Ovary (tissue), 9 donors: ENCODE measurements around the gene IL15. TPM values are rescaled to one million over a fixed set of nuclear protein-coding genes. Genes with fewer than 3 reads are reported as not detected.

ENCODE experiments used
- DNase-seq, 5 donors: peaks; one replicate each; pipeline ENCODE4 v3.0.0-alpha.2; 2019 to 2020
- H3K27ac ChIP-seq, 2 donors: fragments of 200-600 bp; one replicate each; pipeline versions ENCODE4 v1.5.1 to v1.8.0; 2019 to 2022
- H3K27me3 ChIP-seq: fragments of 200-600 bp; one replicate; pipeline ENCODE4 v1.8.0; 2022
- H3K36me3 ChIP-seq: fragments of 200-600 bp; sonication (generic); one replicate; pipeline ENCODE4 v1.5.1; 2019
- H3K4me1 ChIP-seq: one replicate; pipeline ENCODE4 v1.8.1; 2013; ENCODE audit warnings: mild to moderate bottlenecking, moderate library complexity; ENCODE audit not compliant: insufficient read depth
- H3K4me3 ChIP-seq: fragments of 200-600 bp; sonication (generic); one replicate; pipeline ENCODE4 v1.5.1; 2017
- H3K9me3 ChIP-seq, 2 donors: fragments of 200-600 bp in 1 of 2; sonication (generic) in 1 of 2; one replicate each; pipeline versions ENCODE4 v1.5.1 to v1.8.1; 2013 to 2019; ENCODE audit warnings: mild to moderate bottlenecking in 1 of 2, moderate library complexity in 1 of 2
- EP300 ChIP-seq: sonication (generic); formaldehyde crosslinking; IDR thresholded peaks from one replicate; pipeline ENCODE4 v1.6.1; 2017; ENCODE audit warnings: antibody characterized with exemption
- POLR2A ChIP-seq: fragments of 450-650 bp; IDR thresholded peaks from one replicate; pipeline ENCODE4 v1.6.1; 2017; ENCODE audit warnings: antibody characterized with exemption, mild to moderate bottlenecking, moderate library complexity
- WGBS, 3 donors: extraction: QIAGEN DNeasy Blood & Tissue Kit in 1 of 3; methylation state at CpG; one replicate each; pipeline versions ENCODE4 v1.1.5 to v1.1.7; 2013 to 2017; 5-methylcytosine and 5-hydroxymethylcytosine counted together
- intact Hi-C, 4 donors: fragments of 100-400 bp; cut with DNase I; formaldehyde crosslinking; loops; one replicate each; pipeline versions ENCODE4 v1.11.0 to v1.15.1; 2022 to 2023
- polyA plus RNA-seq, 2 donors: library from polyadenylated mRNA; stranded (reverse); fragments of 200-250 nt in 1 of 2; fragments of 350-450 nt in 1 of 2; fragmentation: Illumina TruSeq in 1 of 2; extraction: RNeasy Lipid Tissue Mini Kit (QIAGEN cat#74804) in 1 of 2; gene quantifications; one replicate each; pipeline ENCODE4 v1.2.3, GENCODE V29; 2013 to 2014
- total RNA-seq, 7 donors: library from RNA; depleted of rRNA in 2 of 7; stranded (reverse); fragments of >200 nt in 2 of 7; fragmentation: NEBNext Ultra II Directional in 3 of 7; extraction: Animal tissue kit (Norgen Biotek cat#: 25700) in 3 of 7; gene quantifications; one replicate each; pipeline versions ENCODE4 v1.1.0 to v1.2.4, GENCODE V29; 2016 to 2023
- TF ChIP-seq, protein P1 (sequence below), 3 donors: fragments of 450-650 bp in 2 of 3; fragments of 200-600 bp in 1 of 3; IDR thresholded peaks; one replicate each; pipeline versions ENCODE4 v1.5.1 to v1.8.0; 2016 to 2022; ENCODE audit warnings: antibody characterized with exemption in 3 of 3, mild to moderate bottlenecking in 1 of 3
- donor health status: DM: no; HTN: no; CAD: no; lungs with moderate emphysema.
- donor health status: DM: no; HTN: no; CAD: no.
- donor health status: Bipolar disorder and iron deficiency.
- donor health status: DM: yes; HTN: yes; CAD: no.
- donor health status: DM: no; HTN: no; CAD: no.
- donor health status: DM: yes; HTN: yes; CAD: no.

Gene IL15
- total and polyA plus RNA-seq, 9 donors: 0.73 to 12.9 (median 1.1) TPM

DNA sequence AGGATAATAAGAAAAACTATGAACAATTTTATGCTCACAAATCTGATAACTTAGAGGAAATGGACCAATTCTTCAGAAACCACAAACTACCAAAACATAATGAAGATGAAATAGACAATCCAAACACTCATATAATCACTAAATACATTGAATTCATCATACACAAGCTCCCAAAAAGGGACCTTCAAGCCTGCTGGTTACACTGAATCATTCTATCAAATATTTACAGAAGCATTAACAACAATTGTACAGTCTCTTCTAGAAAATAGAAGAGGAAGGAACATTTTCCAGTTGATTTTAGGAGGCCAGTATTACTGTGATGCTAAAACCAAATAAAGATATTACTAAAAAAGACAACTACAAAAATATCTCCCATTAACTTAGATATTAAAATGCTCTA lies 88.3 kb downstream of the IL15 start:
- no peaks in the 10 kb centered on the region for H3K27me3 ChIP-seq
- H3K27ac ChIP-seq: no peak overlapping the region
- no peak for DNase-seq
- no peaks in the 10 kb centered on the region for H3K9me3 ChIP-seq
- intact Hi-C loops: no loop called here
- H3K4me3 ChIP-seq: no peak overlapping the region
- no peaks in the 10 kb centered on the region for H3K36me3 ChIP-seq
- TF ChIP-seq POLR2A (no peak), EP300 (no peak)
- TF ChIP-seq, protein P1, sequence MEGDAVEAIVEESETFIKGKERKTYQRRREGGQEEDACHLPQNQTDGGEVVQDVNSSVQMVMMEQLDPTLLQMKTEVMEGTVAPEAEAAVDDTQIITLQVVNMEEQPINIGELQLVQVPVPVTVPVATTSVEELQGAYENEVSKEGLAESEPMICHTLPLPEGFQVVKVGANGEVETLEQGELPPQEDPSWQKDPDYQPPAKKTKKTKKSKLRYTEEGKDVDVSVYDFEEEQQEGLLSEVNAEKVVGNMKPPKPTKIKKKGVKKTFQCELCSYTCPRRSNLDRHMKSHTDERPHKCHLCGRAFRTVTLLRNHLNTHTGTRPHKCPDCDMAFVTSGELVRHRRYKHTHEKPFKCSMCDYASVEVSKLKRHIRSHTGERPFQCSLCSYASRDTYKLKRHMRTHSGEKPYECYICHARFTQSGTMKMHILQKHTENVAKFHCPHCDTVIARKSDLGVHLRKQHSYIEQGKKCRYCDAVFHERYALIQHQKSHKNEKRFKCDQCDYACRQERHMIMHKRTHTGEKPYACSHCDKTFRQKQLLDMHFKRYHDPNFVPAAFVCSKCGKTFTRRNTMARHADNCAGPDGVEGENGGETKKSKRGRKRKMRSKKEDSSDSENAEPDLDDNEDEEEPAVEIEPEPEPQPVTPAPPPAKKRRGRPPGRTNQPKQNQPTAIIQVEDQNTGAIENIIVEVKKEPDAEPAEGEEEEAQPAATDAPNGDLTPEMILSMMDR (IDR thresholded peaks at IDR 0.05): no peak
- no peaks in the 10 kb centered on the region for H3K4me1 ChIP-seq

DNA sequence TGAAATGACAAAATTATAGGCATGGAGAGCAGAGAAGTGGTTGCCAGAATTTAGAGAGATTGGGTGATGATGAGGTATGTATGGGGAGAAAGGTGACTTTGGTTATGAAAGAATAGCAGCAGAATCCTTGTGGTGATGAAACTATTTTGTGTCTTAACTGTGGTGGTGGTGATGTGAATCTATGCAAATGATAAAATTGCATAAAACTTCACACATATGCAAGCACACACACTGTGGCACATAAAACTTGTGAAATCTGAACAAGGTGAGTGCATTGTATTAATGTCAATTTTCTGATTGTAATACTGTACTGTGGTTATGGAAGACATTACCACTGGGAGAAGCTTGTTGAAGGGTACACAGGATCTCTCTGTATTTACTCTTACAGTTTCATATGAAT lies 91.0 kb downstream of the IL15 start:
- intact Hi-C loops: no loop called here

DNA sequence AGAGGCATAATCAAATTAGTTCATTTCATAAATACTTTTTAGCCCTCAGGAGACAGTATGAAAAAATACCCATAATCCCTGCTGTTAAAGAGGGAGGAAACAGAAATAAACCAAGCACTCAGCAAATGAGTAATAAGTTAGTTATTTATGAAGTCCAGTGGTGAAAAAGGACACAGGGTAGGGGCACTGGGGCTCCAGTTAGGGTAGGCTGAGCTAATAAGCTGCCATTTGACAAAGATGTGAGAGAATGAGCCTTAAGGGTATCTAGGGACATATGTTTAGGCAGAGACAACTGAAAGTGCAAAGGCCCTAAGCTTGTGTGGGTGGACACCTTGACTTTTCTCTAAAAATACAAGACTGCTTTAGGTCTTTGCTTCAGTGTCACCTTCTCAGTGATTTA lies 94.4 kb downstream of the IL15 start:
- no peak for TF ChIP-seq EP300
- Histone ChIP-seq H3K9me3 (no peaks in the 10 kb centered on the region), H3K27me3 (no peaks in the 10 kb centered on the region), H3K4me1 (no peaks in the 10 kb centered on the region), H3K4me3 (no peak overlapping the region), H3K36me3 (no peaks in the 10 kb centered on the region), H3K27ac (no peak overlapping the region)
- intact Hi-C loops: no loop called here
- DNase-seq: no peak

More for the DNA sequence above, 91.0 kb downstream of the IL15 start:
- Histone ChIP-seq H3K4me1 (no peaks in the 10 kb centered on the region), H3K27ac (no peak overlapping the region), H3K4me3 (no peak overlapping the region), H3K27me3 (no peaks in the 10 kb centered on the region), H3K9me3 (no peaks in the 10 kb centered on the region), H3K36me3 (no peaks in the 10 kb centered on the region)
- no peak for DNase-seq
- TF ChIP-seq EP300: no peak
- no peak for TF ChIP-seq POLR2A
- TF ChIP-seq, protein P1 (IDR thresholded peaks at IDR 0.05): no peak

DNA sequence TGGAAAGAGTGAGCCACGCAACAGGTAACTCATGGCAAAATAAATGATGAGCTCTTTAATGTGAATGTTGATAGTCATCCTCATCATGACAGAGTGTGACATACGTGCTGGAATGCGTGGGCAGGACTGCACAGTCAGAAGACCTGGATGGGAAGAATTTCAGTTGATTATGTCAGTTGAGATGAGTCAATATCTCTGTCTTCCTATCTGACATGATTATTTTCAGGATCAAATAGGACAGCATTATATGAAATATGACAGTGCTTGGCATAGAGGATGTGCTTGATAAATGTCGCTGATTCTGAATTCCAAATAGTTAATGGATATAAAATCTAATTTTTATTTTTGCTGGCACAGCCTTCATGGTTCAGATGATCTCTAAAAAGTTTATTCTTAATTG lies 95.1 kb downstream of the IL15 start:
- H3K4me1 ChIP-seq: no peaks in the 10 kb centered on the region
- H3K27me3 ChIP-seq: no peaks in the 10 kb centered on the region
- H3K9me3 ChIP-seq: no peaks in the 10 kb centered on the region
- H3K4me3 ChIP-seq: no peak overlapping the region
- TF ChIP-seq, protein P1 (IDR thresholded peaks at IDR 0.05): no peak
- TF ChIP-seq EP300 (no peak), POLR2A (no peak)
- intact Hi-C loops: no loop called here
- no peak overlapping the region for H3K27ac ChIP-seq
- H3K36me3 ChIP-seq: no peaks in the 10 kb centered on the region
- 80 to 88% (median 86%) methylated on average over 4 of the region's 4 CpGs for WGBS, 3 donors
- no peak for DNase-seq

DNA sequence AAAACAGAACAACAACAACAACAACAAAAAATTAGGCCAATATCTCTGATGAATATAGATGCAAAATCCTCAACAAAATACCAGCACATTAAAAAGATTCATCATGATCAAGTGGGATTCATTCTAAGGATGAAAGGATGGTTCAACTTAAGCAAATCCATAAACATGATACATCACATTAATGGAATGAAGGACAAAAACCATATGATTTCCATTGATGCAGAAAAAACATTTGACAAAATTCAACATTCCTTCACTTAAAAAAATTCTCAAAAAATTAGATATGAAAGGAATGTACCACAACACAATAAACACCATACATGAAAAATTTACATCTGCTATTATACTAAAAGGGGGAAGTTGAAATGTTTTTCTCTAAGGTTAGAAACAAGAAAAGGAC lies 103.3 kb downstream of the IL15 start:
- no peaks in the 10 kb centered on the region for H3K9me3 ChIP-seq
- TF ChIP-seq EP300 (no peak), POLR2A (no peak)
- TF ChIP-seq, protein P1 (IDR thresholded peaks at IDR 0.05): no peak
- H3K36me3 ChIP-seq: no peaks in the 10 kb centered on the region
- no peak overlapping the region for H3K4me3 ChIP-seq
- intact Hi-C loops: no loop called here
- peaks cover 3% of the 10 kb centered on the region for H3K27me3 ChIP-seq
- H3K27ac ChIP-seq: no peak overlapping the region
- no peak for DNase-seq
- H3K4me1 ChIP-seq: no peaks in the 10 kb centered on the region
